GOT3 (cell line): Measurements from ENCODE around the gene AFTPH.

Source experiments
- DNase-seq: peaks from one replicate; lab custom pipeline; 2025; ENCODE audit warnings: mixed read lengths; lab: John Stamatoyannopoulos, UW

AFTPH gene

GRCh38 chr2:64613276-64613675 is 89.1 kb downstream of the AFTPH start:
- no peak for DNase-seq

DNA sequence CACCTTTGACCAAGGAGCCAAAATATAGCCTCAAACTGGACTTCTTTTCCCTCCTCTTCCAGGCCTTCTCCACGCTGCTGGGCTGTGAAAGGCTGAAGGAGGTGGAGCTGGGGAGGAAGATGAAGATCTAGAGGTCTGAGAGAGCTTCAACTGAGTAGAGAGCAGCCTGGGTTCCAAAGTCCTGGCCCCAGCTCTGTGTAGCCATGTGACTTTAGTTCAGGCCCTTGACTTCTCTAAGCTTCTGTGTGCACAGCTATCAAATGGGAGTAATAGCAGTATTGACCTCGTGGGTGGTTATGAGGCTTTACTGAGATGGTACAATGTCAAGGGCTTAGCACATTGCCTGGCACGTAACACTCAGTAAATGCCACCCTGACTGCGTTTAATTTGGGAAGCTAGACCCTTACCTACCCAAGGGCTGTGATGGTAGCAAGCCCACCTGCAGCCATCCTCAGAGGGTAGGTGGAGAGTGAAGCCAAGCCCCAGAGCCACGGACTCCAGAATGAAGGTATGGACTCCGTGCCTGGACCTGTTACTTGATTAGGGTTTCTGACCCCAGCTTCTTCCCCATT is 91.2 kb downstream of the AFTPH start:
- DNase-seq = no peak

DNA sequence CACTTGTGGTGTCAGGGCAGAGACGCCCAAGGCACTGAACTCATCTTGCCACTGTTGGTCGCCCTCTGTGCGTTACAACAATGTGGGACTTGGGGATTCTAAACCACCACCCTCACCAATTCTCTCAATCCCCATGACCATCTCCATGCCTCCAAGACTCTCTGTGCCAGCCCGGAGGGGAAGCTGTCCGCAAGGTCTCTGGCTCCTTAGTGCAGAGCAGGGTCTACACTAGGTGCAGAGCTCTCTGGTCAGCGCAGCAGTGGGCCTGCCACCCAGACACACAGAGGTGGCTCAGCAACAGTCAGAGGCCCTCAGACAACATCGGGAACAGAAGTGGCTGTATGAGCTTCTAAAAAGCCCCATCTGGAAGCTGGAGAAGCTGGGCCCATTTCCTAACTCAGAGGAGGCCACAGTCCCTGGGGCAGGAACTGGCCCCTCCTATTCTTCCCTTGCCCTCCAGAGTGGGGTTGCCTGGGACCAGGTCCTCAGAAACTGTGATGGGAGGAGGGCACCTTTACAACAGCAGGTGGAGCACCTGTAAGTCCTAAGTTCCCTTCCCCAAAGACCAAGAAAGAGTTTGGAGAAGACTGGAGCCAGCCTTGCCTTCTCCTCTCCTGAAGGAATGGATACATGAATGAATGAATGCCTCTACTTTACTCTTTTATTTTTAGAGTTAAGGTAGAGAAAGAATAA is 91.9 kb downstream of the AFTPH start:
- DNase-seq = no peak

GRCh38 chr2:64617631-64618151 is 93.6 kb downstream of the AFTPH start:
- DNase-seq = no peak

DNA sequence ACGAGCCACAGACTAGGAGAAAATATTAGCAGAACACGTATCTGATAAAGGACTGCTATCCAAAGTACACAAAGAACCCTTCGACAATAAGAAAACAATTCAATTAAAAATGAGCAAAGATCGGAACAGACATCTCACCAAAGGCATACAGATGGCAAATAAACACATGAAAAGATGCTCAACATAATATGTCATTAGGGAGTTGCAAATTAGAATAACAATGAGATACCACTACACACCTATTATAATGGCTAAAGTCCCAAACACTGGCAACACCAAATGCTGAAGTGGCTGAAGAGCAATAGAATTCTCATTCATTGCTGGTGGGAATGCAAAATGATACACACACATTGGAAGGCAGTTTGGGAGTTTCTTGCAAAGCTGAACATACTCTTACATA is 96.5 kb downstream of the AFTPH start:
- DNase-seq = no peak

GRCh38 chr2:64622443-64623241 is 98.5 kb downstream of the AFTPH start:
- DNase-seq = no peak

GRCh38 chr2:64623242-64623850 is 99.2 kb downstream of the AFTPH start:
- no peak for DNase-seq

GRCh38 chr2:64624108-64624610 is 100.0 kb downstream of the AFTPH start:
- no peak for DNase-seq

- DNase-seq = no peak
These were observed 100.7 kb downstream of the AFTPH start for GRCh38 chr2:64624862-64625261.

- no peak for DNase-seq
These were observed 101.4 kb downstream of the AFTPH start for GRCh38 chr2:64625299-64626145.

- no peak for DNase-seq
These were observed 102.2 kb downstream of the AFTPH start for GRCh38 chr2:64626146-64626809.

DNA sequence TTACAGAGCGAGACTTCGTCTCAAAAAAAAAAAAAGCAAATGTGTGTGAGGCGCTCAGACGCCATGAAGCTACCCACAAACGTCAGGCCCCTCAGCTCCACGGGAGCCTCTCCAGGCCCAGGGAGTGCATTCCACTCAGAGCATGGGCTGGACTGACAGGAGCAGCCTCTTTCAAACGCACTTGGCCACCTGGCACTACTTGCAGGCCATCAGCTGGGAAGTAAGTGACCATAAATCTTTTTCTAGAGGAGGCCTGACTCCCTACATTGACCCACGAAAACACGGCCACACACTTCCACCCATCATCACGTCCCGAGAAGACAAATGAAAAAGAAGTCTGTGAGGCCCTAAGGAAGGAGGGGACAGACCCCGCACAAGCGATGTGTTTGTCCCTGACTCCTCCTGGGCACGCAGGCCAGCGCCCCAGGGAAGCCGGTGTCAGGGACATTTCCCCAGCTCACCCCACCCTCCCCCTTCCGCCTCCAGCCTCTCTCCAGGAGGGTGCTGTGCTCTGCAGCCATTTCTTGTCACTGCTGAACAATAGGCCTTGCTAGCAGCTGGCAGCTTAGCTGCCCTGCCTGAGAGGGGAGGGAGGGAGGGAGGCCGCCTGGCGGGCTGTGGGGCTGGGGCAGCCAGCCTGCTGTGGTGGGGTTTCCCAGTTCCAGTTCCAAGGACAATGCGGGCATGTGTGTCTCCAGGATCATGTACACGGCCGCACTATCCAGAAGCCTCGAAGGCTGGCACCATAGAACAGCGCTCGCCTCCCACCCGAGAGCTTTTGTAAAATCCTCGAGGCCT is 103.0 kb downstream of the AFTPH start:
- DNase-seq = no peak

- no peak for DNase-seq
These were observed 104.0 kb downstream of the AFTPH start for GRCh38 chr2:64627860-64628841.

- DNase-seq = no peak
These were observed 105.2 kb downstream of the AFTPH start for GRCh38 chr2:64629329-64629781.

GRCh38 chr2:64629875-64630274 is 105.7 kb downstream of the AFTPH start:
- DNase-seq = no peak

DNA sequence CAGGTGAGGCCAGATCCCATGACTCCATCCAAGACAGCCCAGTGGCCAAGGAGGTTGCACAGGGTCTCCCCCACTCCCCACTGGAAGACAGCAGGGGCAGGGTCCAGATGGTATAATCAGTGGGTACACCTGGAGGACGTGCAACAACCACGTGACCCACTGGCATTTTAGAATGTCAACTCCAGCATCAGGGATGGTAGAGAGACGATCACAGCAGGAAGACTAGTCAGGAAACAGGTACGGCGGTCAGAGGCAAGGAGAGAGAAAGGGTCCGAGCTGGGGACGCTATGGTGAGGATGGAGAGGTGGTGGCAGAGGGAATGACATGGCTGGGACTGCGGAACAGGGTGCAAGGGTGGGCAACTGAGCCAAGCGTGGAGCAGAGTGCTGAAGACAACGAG is 106.6 kb downstream of the AFTPH start:
- DNase-seq = no peak

DNA sequence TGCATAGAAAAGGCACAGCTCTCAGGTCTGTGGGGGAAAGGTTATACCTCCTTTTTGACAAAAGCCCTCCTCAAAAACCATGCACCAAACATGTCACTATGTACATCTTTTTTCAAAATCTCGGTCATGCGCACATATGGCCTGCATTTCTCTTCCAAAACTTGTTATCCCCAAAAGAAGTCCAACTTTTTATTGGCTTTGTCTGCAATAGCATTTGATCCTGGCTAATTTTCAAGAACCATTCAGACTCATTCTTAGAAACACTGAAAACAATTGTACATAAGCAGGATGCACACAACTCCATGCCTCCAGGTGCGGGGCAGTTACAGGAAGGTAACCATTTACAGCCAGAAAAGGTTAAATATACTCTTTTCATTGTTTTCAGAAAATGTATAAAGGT is 107.6 kb downstream of the AFTPH start:
- no peak for DNase-seq
